Measurements from ENCODE around the gene COG4.

DNA sequence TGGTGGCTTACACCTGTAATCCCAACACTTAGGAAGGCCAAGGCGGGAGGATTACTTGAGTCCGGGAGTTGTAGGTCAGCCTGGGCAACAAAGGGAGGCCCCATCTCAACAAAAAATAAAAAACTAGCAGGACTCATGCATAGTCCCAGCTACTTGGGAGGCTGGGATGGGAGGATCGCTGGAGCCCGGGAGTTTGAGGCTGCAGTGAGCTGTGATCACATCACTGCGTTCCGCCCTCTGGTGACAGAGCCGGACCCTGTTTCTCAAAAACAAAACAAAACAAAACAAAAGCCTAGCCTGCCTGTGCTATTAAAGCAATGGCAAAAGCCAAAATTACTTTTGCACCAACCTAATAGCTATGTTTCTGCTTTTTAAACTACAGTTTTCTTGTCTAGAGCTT lies 67.4 kb downstream of the COG4 start:
- TF ChIP-seq CTCF (IDR thresholded peaks at IDR 0.05) (no peak), POLR2A (IDR thresholded peaks at IDR 0.05) (no peak)

All from body of pancreas (tissue), 4 donors.